Hematopoietic multipotent progenitor cell treated with erythropoietin and hydrocortisone succinate and interleukin-3 and kit ligand, for 8 days (in vitro differentiated cells): ENCODE data around the gene IL1F10.

Source experiments
- DNase-seq: peaks from one replicate; pipeline ENCODE4 v3.0.0-alpha.2; 2015

IL1F10 gene

DNA sequence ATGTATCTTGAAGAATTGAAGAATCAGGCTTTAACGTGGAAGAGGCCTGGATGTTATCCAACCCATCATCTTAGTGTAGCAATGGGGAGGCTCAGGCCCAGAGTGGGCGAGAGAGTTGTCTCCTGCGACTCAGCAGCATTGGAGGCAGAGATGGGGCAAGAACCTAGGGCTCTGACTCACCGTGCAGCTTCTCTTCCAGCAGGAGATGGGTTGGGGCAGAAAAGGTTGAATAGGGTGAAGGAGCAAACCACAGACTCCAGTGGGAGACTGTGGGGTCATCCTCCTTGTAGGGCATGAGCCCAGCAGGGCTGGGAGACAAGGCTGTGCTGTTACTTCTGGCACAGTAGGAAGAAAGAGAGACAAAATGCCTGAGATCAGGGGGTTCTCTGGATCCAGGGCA is 7.4 kb upstream of the IL1F10 start:
- DNase-seq: no peak

GRCh38 chr2:113060796-113061195 is 7.0 kb upstream of the IL1F10 start:
- DNase-seq: no peak

DNA sequence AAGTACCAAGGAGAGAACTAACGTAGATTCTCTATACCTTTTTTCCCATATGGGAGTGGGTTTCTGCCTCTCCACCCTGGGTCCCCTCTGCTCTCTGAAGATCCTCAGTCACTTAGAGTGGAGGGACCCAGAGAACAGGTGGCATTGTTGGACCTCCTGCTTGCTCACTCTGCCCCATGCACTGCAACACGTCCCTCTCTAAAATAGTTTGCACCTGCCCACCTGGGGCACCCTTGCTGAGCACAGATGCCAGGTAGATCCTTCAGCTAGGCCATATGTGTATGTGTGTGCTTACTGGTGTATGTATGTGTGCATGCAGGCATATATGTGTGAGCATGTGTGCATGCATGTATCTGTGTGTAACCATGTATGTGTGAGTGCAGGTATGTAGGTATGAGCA is 6.5 kb upstream of the IL1F10 start:
- DNase-seq: no peak

DNA sequence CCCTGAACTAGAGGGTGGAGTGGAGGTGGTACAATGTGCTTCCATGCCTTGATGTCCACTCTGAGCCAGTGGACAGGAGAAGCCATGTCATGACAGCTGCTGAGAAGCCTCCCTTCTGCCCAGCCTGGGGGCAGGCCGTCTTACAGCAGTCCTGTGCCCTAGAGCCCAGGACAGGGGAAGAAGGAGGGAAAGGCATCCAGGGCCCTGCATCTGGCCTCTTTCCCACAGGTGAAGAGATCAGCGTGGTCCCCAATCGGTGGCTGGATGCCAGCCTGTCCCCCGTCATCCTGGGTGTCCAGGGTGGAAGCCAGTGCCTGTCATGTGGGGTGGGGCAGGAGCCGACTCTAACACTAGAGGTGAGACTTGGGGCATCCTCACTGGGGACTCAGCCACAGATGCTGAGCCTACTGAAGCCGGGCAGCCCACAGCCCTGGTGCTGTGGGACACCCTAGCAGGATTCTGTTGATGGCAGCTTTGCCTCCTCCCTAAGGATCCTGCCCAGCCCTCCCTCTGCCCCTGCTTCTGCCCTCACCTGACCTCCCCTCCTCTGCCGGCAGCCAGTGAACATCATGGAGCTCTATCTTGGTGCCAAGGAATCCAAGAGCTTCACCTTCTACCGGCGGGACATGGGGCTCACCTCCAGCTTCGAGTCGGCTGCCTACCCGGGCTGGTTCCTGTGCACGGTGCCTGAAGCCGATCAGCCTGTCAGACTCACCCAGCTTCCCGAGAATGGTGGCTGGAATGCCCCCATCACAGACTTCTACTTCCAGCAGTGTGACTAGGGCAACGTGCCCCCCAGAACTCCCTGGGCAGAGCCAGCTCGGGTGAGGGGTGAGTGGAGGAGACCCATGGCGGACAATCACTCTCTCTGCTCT is 5.6 kb upstream of the IL1F10 start:
- no peak for DNase-seq

GRCh38 chr2:113064281-113064680 is 3.5 kb upstream of the IL1F10 start:
- DNase-seq: no peak

DNA sequence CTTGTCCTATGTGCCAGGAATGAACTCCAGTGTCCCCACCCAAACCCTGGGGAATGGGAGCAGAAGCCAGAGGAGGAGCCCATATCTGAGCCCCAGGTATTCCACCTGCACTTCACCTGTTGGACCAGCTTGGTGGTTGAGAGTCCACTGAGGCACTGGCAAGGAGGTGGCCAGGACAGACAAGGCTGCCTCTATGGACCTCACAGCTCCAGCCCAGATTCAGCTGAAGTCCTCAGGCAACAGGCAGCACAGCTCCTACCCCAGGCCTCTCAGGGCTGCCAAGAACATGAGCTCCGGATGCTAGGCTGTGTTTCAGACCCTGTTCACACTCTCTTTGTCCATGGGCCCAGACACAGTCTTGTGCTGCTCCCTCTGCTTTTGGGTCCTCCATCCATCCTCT is 2.9 kb upstream of the IL1F10 start:
- DNase-seq: no peak

DNA sequence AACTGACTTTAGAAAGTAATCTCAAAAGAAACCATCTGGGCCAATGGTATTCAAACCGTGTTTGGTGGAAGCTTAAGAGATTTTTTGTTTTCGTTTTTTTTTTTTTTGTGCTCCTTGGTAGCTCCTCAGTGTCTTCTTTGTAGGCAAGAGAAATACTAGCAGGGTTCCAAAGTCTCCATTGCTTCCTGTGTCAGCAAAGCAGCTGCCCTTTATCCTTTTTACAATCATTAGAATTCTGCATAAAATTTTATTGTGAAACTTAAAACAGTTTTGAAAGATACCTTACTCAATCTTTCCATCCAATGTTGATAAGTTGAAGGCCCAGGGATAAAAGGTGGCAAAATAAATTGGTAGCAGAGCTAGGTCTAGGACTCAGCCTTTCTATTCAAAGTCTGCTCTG is 479 bp downstream of the IL1F10 start:
- DNase-seq: no peak

GRCh38 chr2:113068706-113069485 is 1.1 kb downstream of the IL1F10 start:
- DNase-seq: no peak

GRCh38 chr2:113069676-113070605 is 2.2 kb downstream of the IL1F10 start:
- DNase-seq: no peak

- DNase-seq: no peak
Measured at GRCh38 chr2:113070606-113070975, 2.8 kb downstream of the IL1F10 start.

DNA sequence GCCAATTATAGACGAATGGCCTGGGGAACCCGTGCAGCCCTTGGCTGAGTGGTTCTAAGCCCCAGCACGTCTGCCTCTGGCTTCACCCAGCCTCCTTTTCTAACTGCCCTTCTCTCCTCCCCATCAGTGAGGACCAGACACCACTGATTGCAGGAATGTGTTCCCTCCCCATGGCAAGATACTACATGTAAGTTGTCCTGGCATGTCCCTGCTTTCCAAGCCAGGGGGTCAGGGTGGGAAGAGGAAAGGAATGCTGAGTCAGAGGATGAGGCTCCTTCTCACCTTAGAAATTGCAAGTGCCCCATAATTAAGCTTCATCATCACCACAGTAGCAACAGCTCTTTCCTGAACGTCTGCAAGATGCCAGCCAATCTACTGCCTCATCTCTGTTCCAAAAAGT is 4.8 kb downstream of the IL1F10 start:
- DNase-seq: no peak

DNA sequence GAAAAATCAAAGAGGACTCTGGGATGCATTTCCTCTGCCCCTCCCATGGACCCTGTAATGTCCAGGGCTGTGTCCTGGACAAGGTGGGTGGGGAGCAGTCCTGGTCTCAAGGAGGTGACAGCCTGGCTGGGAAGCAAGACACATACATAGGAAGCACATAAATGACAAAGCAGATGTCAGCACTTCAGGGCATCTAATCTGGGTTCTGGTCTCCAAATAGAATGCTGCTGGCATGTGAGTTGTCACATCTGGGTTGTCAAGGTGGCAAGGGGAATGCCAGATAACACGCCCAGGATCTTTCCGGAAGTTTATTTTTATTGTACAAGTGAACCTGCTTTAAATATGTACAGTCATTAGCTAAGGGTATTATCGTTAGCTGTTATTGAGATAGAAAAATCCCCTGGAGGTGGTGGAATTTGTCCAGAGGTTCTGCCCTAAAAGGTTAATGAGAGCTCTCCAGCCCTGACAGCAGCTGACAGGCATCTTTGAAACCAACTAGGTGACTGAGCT is 5.6 kb downstream of the IL1F10 start:
- no peak for DNase-seq

GRCh38 chr2:113075030-113075429 is 7.3 kb downstream of the IL1F10 start:
- no peak for DNase-seq

GRCh38 chr2:113075600-113075999 is 7.8 kb downstream of the IL1F10 start:
- no peak for DNase-seq

- DNase-seq: no peak
Measured at GRCh38 chr2:113076954-113077669, 9.3 kb downstream of the IL1F10 start.

GRCh38 chr2:113077921-113078320 is 10.2 kb downstream of the IL1F10 start:
- no peak for DNase-seq

DNA sequence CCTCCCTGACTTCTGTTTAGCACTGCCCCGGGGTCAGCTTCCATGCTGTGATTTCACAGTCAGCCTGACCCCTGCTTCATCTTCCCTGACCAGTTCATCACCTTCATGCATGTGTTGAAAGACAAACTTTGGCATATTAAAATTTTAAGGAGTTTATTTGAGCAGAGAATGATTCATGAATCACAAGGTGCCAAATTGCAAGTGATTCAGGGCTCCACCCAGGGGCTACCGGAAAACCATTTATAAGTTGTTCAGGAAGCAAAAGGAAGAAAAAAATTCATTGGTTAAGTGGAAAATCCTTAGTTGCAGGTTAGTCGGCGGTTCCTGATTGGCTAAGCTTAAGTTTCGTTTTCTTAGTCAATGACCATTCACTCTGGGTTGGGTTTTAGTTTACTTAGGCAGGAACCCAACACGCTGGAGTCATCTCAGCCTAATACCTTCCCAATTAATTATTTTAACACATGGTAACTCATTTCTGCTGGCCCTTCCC is 10.6 kb downstream of the IL1F10 start:
- no peak for DNase-seq

GRCh38 chr2:113079131-113079530 is 11.4 kb downstream of the IL1F10 start:
- no peak for DNase-seq

DNA sequence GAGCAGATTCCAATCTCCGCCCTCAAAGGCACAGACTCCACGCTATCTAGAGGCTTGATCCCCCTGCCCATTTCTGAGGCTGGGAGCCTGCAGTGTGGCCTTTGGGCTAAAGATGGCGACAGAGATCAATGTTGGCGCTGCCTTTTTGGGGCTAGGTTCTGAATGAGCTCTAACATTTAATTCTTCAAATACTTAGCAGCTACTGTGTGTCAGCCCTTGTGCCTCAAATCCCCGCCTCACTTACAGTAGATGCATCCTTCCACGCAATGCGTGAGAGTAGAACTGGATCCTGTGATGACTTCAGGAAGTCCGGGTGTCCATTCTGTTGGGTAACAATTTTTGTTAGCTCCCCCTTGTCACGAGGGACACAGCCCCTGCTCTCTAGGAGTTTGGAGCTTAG is 12.4 kb downstream of the IL1F10 start:
- DNase-seq: peak; percentile 50

DNA sequence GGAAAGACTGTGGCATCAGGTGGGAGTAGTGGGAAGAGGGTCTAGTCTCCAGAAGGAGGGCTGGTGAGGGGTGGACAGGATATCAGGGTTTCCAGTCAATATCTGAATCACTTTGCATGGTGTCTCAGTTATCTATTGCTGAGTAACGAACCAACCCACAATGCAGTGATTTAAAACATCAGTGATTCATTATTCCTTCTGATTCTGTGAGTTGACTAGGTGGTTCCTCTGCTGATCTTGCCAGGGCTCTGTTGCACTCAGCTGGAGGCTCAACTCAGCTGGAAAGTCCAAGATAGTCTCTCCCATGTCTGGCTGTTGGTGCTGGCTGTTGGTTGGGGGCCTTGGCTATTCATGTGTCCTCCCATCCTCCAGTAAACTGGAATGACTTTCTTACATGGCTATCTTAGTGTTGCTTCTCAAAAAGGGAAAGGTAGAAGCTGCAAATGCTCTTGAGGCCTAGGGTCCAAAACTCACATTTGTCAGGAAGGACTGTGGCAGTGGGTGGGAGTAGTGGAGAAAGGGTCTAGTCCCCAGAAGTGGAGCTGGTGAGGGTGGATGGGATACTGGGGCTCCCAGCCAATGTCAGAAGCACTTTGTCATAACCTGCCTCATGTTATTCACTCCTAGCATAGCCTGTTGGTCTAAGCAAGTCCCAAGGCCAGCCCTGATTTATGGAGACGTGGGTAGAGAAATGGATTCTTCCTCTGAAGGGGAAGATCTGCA is 13.9 kb downstream of the IL1F10 start:
- DNase-seq: no peak

- no peak for DNase-seq
Measured at GRCh38 chr2:113083296-113083695, 15.5 kb downstream of the IL1F10 start.
